Hepatocyte (in vitro differentiated cells): ENCODE results near the gene EVPLL. TPM values are rescaled to one million over a fixed set of nuclear protein-coding genes. Genes with fewer than 3 reads are reported as not detected.
"Not testable (repeated sequence)": the region's sequence is repeated elsewhere in the genome, so short reads cannot be mapped to it uniquely, and the experiment has no call there.

Experiments
- DNase-seq: peaks from one replicate; pipeline ENCODE4 v3.0.0-alpha.2; 2016; ENCODE audit warnings: low spot score
- H2AFZ ChIP-seq: fragments of 200-600 bp; sonication (generic); 2 replicates; pipeline ENCODE4 v1.6.0; 2016; ENCODE audit warnings: antibody characterized with exemption, mild to moderate bottlenecking
- H3K27ac ChIP-seq: fragments of 200-600 bp; sonication (generic); 2 replicates; pipeline ENCODE4 v1.5.1; 2016; ENCODE audit warnings: mild to moderate bottlenecking
- H3K27me3 ChIP-seq: fragments of 200-600 bp; sonication (generic); 2 replicates; pipeline ENCODE4 v1.6.1; 2016
- H3K36me3 ChIP-seq: fragments of 200-600 bp; sonication (generic); replicated peaks from 2 replicates; pipeline ENCODE4 v1.5.1; 2016; ENCODE audit warnings: low read depth; ENCODE audit not compliant: insufficient read depth
- H3K4me1 ChIP-seq: fragments of 200-600 bp; sonication (generic); 2 replicates; pipeline ENCODE4 v1.5.1; 2016; ENCODE audit warnings: mild to moderate bottlenecking, moderate library complexity; ENCODE audit not compliant: insufficient read depth
- H3K4me2 ChIP-seq: fragments of 200-600 bp; sonication (generic); 2 replicates; pipeline ENCODE4 v1.6.0; 2016
- H3K4me3 ChIP-seq: fragments of 200-600 bp; sonication (generic); 2 replicates; pipeline ENCODE4 v1.5.1; 2016; ENCODE audit warnings: mild to moderate bottlenecking
- H3K79me2 ChIP-seq: fragments of 200-600 bp; sonication (generic); 2 replicates; pipeline ENCODE4 v1.6.0; 2017; ENCODE audit warnings: mild to moderate bottlenecking
- H3K9me2 ChIP-seq: fragments of 200-600 bp; sonication (generic); replicated peaks from 2 replicates; pipeline ENCODE4 v1.6.0; 2017; ENCODE audit warnings: mild to moderate bottlenecking; ENCODE audit not compliant: insufficient read depth
- H3K9me3 ChIP-seq: fragments of 200-600 bp; sonication (generic); 2 replicates; pipeline ENCODE4 v1.5.1; 2016; ENCODE audit warnings: low read depth, mild to moderate bottlenecking
- H4K20me1 ChIP-seq: fragments of 200-600 bp; sonication (generic); 2 replicates; pipeline ENCODE4 v1.6.0; 2016; ENCODE audit warnings: mild to moderate bottlenecking; ENCODE audit not compliant: insufficient read depth, poor library complexity, severe bottlenecking
- WGBS: methylation state at CpG from one replicate; pipeline ENCODE4 v1.1.6; 2016; ENCODE audit warnings: low lambda C conversion rate; ENCODE audit errors: missing lambda C conversion rate; 5-methylcytosine and 5-hydroxymethylcytosine counted together
- polyA plus RNA-seq: library from polyadenylated mRNA; unstranded; fragments of >200 nt; fragmentation: Nextera tagmentation; extraction: Ambion mirVana; gene quantifications from 2 replicates; pipeline ENCODE4 v1.2.1, GENCODE V29; 2016
- total RNA-seq: library from RNA; depleted of rRNA; stranded (reverse); fragments of >200 nt; gene quantifications from 2 replicates; pipeline ENCODE4 v1.2.3, GENCODE V29; 2014

The EVPLL gene
- total and polyA plus RNA-seq, 2 experiments from 2014 or later: not detected

DNA sequence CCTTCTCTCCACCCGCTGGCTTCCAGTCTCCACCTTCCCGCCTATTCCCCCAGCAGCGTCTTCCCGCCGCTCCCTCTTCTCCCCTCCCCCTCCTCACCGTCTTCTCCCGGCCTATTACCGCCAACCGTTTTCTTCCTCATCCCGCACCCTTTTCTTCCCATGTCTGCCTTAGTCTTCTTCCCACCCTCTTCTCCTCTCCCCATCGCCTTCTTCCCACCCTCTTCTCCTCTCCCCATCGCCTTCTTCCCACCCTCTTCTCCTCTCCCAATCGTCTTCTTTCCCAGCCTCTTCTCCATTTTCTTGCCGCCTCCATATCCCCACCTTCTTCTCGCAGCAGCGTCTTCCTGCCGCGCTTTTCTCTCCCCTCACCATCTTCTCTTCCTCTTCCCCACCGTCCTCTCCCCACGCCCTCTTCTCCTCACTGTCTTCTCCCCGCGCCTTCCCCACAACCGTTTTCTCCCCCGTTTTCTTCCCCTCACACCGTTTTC is 33.8 kb downstream of the EVPLL start:
- H3K4me2 ChIP-seq: peak overlapping the region; percentile 67
- peak; percentile 8 for DNase-seq
- H3K36me3 ChIP-seq, H3K79me2 ChIP-seq, H3K9me2 ChIP-seq, H3K27me3 ChIP-seq, H3K9me3 ChIP-seq, H4K20me1 ChIP-seq, H3K4me1 ChIP-seq: not testable (repeated sequence)
- H2AFZ ChIP-seq: peak overlapping the region; percentile 92
- WGBS: no CpG with 5 or more reads among the region's 25 CpGs
- H3K4me3 ChIP-seq: peak overlapping the region; percentile 85
- H3K27ac ChIP-seq: peak overlapping the region; percentile 93

DNA sequence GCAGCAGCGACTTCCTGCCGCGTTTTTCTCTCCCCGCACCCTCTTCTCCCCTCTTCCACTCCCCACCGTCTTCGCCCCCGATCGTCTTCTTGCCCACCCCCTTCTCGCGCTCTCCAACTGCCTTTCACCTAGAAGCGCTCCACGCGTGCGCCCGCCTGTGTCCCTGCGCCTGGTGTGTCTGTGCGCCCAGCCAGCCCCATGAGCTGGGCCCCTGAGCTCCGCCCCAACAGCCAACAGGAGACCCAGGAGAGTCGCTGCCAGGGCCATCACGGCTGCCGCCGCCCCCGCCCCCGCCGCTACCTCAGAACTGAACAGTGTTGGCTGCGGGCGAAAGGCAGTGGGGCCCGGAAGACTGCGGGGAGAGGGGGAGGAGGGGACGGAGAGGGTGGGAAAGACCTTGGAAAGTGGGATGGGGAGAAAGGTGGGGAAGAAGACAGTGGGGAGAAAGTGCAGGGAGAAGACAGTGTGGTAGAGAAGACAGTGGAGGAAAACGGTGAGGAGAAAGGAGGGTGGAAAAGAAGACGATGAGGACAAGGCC is 34.5 kb downstream of the EVPLL start:
- H4K20me1 ChIP-seq, H3K4me1 ChIP-seq, H3K4me3 ChIP-seq, H3K9me2 ChIP-seq, H3K36me3 ChIP-seq, H3K27me3 ChIP-seq, H3K9me3 ChIP-seq, H3K79me2 ChIP-seq, H2AFZ ChIP-seq, DNase-seq: not testable (repeated sequence)
- Histone ChIP-seq H3K4me2 (peak overlapping the region; percentile 67), H3K27ac (peak overlapping the region; percentile 93)
- no CpG with 5 or more reads among the region's 32 CpGs for WGBS

DNA sequence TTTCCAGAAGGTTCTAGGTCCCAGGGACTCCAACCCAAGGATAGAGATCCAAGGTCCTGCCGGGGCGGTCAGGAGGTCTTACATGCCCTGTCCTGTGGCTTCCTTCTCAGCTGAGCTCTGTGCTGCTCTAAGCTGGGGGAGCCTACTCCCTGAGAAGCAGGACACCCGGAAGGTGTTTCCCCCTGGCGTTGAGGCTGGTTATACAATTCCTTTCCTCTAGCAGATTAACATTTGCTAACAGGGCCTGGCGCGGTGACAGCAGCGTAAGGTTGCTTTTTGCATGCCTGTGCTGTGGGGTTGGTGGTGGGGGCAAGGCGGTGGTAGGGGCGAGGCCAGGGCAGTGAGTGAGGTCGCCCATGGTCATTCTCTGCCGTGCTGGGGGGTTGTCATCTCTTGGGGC is 43.9 kb downstream of the EVPLL start:
- H3K4me3 ChIP-seq, H3K4me1 ChIP-seq, H3K9me2 ChIP-seq, H3K4me2 ChIP-seq, DNase-seq, H3K79me2 ChIP-seq, H3K36me3 ChIP-seq, H3K27me3 ChIP-seq, H2AFZ ChIP-seq, H3K27ac ChIP-seq, H3K9me3 ChIP-seq, H4K20me1 ChIP-seq: not testable (repeated sequence)
- 81% methylated on average over 6 of the region's 11 CpGs for WGBS

DNA sequence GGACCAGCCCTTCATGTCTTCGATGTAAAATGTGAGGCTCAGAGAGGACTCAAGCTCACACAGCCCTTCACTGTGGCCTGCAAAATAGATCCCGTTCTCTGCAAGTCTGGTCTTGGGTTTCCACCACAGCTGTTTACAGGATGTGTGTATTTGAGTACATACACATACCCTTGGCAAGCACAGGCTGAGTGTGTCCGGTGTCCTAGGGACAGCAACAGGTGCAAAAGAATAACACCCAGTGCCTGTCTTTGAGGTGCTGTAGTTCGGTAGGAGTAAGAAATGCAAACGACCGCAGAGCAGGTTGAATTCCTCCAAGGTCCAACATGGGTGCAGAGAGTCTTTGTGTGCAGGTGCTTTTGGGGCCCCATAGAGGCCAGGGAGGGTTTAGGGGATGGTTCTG is 44.9 kb downstream of the EVPLL start:
- DNase-seq, H4K20me1 ChIP-seq: not testable (repeated sequence)
- WGBS: 88% methylated on average over 6 of the region's 6 CpGs

DNA sequence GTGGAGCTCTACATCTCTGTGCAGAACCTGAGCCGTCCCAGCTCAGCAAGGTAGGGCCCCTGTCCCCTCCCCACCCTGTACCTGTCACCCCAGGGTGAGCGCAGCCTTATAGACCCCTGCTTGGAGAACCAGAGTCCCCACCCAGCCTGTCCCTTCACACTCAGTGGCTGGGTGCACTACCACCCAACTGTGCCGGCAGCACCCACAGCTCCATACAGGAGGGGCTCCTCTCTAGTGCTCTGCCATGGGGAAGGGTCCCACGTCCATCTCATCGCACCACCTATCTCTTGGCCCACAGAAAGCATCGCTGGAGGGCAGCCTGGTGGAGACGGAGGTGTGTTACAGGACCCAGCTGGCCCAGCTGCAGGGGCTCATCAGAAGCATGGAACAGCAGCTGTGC is 45.4 kb downstream of the EVPLL start:
- H3K9me3 ChIP-seq, H3K27ac ChIP-seq, H2AFZ ChIP-seq, H3K4me2 ChIP-seq, H3K36me3 ChIP-seq, DNase-seq, H3K4me1 ChIP-seq, H4K20me1 ChIP-seq, H3K79me2 ChIP-seq, H3K9me2 ChIP-seq, H3K27me3 ChIP-seq, H3K4me3 ChIP-seq: not testable (repeated sequence)
- WGBS: 100% methylated on average over 1 of the region's 7 CpGs

More for the DNA sequence above, 44.9 kb downstream of the EVPLL start:
- H3K27ac ChIP-seq, H3K9me3 ChIP-seq, H3K36me3 ChIP-seq, H3K9me2 ChIP-seq, H3K4me2 ChIP-seq, H2AFZ ChIP-seq, H3K27me3 ChIP-seq, H3K4me3 ChIP-seq, H3K4me1 ChIP-seq, H3K79me2 ChIP-seq: not testable (repeated sequence)

DNA sequence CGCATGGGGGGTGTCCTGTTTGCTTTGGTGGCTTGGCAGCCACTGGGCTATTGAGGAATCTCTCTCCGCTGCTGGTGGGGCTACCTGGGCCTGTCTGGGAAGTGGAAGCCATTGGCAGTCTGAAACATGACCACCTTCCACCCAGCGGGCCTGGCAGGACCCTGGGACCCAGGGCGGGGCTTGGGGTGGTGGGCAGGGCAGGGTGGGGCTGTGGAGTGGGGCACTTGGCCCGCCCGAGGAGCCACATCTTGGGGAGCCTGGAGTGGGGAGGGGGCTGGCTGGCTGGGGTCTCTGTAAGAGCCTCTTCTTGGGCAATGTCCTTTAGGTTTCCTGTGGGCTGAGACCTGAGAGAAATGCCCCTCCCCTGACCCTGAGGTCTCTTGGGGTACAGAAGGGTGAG is 48.0 kb downstream of the EVPLL start:
- H3K27ac ChIP-seq, H3K36me3 ChIP-seq, H4K20me1 ChIP-seq, H3K9me3 ChIP-seq, H3K4me2 ChIP-seq, H3K79me2 ChIP-seq, H3K4me1 ChIP-seq, H2AFZ ChIP-seq, H3K4me3 ChIP-seq, DNase-seq, H3K9me2 ChIP-seq, H3K27me3 ChIP-seq: not testable (repeated sequence)
- WGBS: no CpG with 5 or more reads among the region's 6 CpGs

DNA sequence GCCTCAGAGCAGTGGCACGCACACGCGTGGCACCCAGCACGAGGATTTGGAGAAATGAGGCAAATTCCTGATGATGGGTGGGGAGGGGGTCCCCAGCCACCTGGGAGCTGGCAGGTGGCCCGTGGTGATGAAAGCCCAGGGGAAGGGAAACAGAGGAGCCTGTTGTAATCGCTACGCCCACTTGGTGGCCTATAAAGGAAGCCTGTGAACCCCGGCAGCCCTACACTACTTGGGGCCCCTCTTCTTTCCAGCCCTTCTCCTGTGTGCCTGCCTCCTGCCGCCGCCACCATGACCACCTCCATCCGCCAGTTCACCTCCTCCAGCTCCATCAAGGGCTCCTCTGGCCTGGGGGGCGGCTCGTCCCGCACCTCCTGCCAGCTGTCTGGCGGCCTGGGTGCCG is 49.1 kb downstream of the EVPLL start:
- not testable (repeated sequence) for H3K4me3 ChIP-seq, DNase-seq, H2AFZ ChIP-seq, H3K27ac ChIP-seq, H3K4me1 ChIP-seq, H3K9me2 ChIP-seq, H3K36me3 ChIP-seq, H4K20me1 ChIP-seq, H3K27me3 ChIP-seq, H3K9me3 ChIP-seq, H3K79me2 ChIP-seq, H3K4me2 ChIP-seq
- WGBS: no CpG with 5 or more reads among the region's 16 CpGs

DNA sequence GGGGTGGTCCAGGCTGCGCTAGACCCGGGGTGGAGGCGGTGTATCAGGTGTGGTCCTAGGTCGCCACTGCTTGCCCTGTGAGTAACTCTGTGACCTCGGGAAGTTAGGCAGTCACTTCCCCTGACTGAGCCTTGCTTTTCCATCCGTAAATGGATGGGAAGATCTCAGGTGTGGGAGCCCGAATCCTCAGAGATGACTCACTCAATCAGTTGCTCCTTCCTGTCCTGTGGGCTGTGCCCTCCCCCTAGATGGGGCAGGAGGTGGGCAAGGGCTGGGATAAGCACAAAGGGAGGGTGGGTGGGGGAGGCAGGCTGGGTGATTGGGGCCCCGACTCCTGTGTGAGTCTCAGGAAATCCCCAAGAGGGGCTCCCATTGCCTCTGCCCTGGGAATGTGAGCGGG is 54.6 kb downstream of the EVPLL start:
- H3K79me2 ChIP-seq, H3K4me2 ChIP-seq, H2AFZ ChIP-seq, H3K27me3 ChIP-seq, H3K4me3 ChIP-seq, DNase-seq, H3K9me2 ChIP-seq, H3K27ac ChIP-seq, H3K36me3 ChIP-seq, H3K9me3 ChIP-seq, H4K20me1 ChIP-seq, H3K4me1 ChIP-seq: not testable (repeated sequence)
- no CpG with 5 or more reads among the region's 9 CpGs for WGBS
